ENCODE data around the gene UBQLN4. TPM values are rescaled to one million over a fixed set of nuclear protein-coding genes. Genes with fewer than 3 reads are reported as not detected.

Gene UBQLN4
- total and polyA plus RNA-seq, 9 of the 15 experiments (the other 6 are each of a cell fraction or from before 2014, with no cell fraction given) = 13.5 to 65.5 (median 37.0) TPM

GRCh38 chr1:156090840-156091188 is 37.2 kb upstream of the UBQLN4 start (continued):
- TF ChIP-seq RBM15 (IDR thresholded peaks at IDR 0.05; ENCODE audit: insufficient read depth, low read length) (no peak), ATF6 (CRISPR knock-in tag; IDR thresholded peaks at IDR 0.05) (no peak), SIX5 (IDR thresholded peaks at IDR 0.05; ENCODE audit: borderline replicate concordance in 1 of 2, insufficient read depth in 1 of 2, low read depth in 1 of 2, low read length in 2 of 2) (no peak), ZFP91 (CRISPR knock-in tag; IDR thresholded peaks at IDR 0.05) (no peak), ZNF445 (CRISPR knock-in tag; IDR thresholded peaks at IDR 0.05; ENCODE audit: low read depth) (no peak), ZNF609 (CRISPR knock-in tag; IDR thresholded peaks at IDR 0.05; ENCODE audit: borderline replicate concordance) (no peak), ATF2 (CRISPR knock-in tag; IDR thresholded peaks at IDR 0.05) (no peak), ZNF184 (CRISPR knock-in tag; IDR thresholded peaks at IDR 0.05) (no peak)
